ENCODE data around the gene GTF2F2.

GTF2F2 gene

GRCh38 chr13:45333251-45333976 is 213.1 kb downstream of the GTF2F2 start:
- peak overlapping the region in 1 of 3 experiments; percentile 6 for H3K27ac Mint-ChIP-seq
- no peak for TF ChIP-seq CTCF (IDR thresholded peaks at IDR 0.05; ENCODE audit: unreplicated experiment in 3 of 3)
- H3K4me3 Mint-ChIP-seq = no peak overlapping the region
- no peaks in the 10 kb centered on the region for H3K9me3 Mint-ChIP-seq
- H3K27me3 Mint-ChIP-seq (ENCODE audit: low read depth) = no peaks in the 10 kb centered on the region
- H3K4me1 Mint-ChIP-seq = peaks cover 34% of the 10 kb centered on the region
- H3K36me3 Mint-ChIP-seq (ENCODE audit: low read depth) = peaks cover 50% of the 10 kb centered on the region

Data from nephron (organoid).